K562 (cell line): ENCODE measurements around the gene PLD1. TPM values are rescaled to one million over a fixed set of nuclear protein-coding genes. Genes with fewer than 3 reads are reported as not detected.
A peak's percentile ranks its signal among the peaks of the same experiment; 100 is the strongest.

Experiments
- ARHGAP35 ChIP-seq: fragments of 450-650 bp; IDR thresholded peaks from 2 replicates; pipeline ENCODE4 v1.6.1; 2018; ENCODE audit not compliant: partially characterized antibody
- CBX5 ChIP-seq: IDR thresholded peaks from 2 replicates; pipeline ENCODE4 v1.6.1; 2014; ENCODE audit warnings: low read depth, borderline replicate concordance
- CEBPB ChIP-seq: fragments of 450-650 bp; IDR thresholded peaks from 2 replicates; pipeline ENCODE4 v1.6.1; 2016; ENCODE audit warnings: missing genetic modification characterization, missing compliant biosample characterization
- CREB1 ChIP-seq, 2 experiments: sonication (generic) in 1 of 2; formaldehyde crosslinking in 1 of 2; IDR thresholded peaks; 2 replicates each; pipeline versions ENCODE4 v1.6.1 to v1.8.0; 2012 to 2022; ENCODE audit warnings: inconsistent platforms in 1 of 2, mild to moderate bottlenecking in 1 of 2, missing genetic modification reagents in 1 of 2, moderate library complexity in 1 of 2
- FOSL1 ChIP-seq: fragments of 200-800 bp; sonication (Bioruptor generic); conservative IDR thresholded peaks from 2 replicates; pipeline ENCODE4 v1.6.1; 2016; ENCODE audit warnings: missing genetic modification characterization, missing compliant biosample characterization
- NFXL1 ChIP-seq: fragments of 450-650 bp; formaldehyde crosslinking; IDR thresholded peaks from 2 replicates; pipeline ENCODE4 v1.4.0; 2021; ENCODE audit warnings: mild to moderate bottlenecking
- PHB2 ChIP-seq: fragments of 450-650 bp; IDR thresholded peaks from 2 replicates; pipeline ENCODE4 v1.6.1; 2017; ENCODE audit warnings: low read depth
- POLR2A ChIP-seq: fragments of 450-650 bp; conservative IDR thresholded peaks from 2 replicates; pipeline ENCODE4 v1.6.1; 2016
- POLR2H ChIP-seq: IDR thresholded peaks from 2 replicates; pipeline ENCODE4 v1.6.1; 2016; ENCODE audit warnings: missing genetic modification characterization, low read depth, mild to moderate bottlenecking, control low read depth, missing compliant biosample characterization, moderate library complexity
- PTTG1 ChIP-seq: fragments of 450-650 bp; IDR thresholded peaks from 2 replicates; pipeline ENCODE4 v1.6.1; 2016; ENCODE audit warnings: low read depth, mild to moderate bottlenecking, missing genetic modification characterization, missing compliant biosample characterization
- RBM17 ChIP-seq: fragments of 200-400 bp; formaldehyde crosslinking; IDR thresholded peaks from 2 replicates; pipeline ENCODE4 v1.6.1; 2017; ENCODE audit warnings: low read depth, mild to moderate bottlenecking, low read length, borderline replicate concordance
- SMARCA4 ChIP-seq: fragments of 450-650 bp; IDR thresholded peaks from 2 replicates; pipeline ENCODE4 v1.6.1; 2016
- SRF ChIP-seq, 2 experiments: fragments of 250-450, 450-650 bp in 1 of 2; sonication (Bioruptor Pico) in 1 of 2; sonication (generic) in 1 of 2; formaldehyde crosslinking; IDR thresholded peaks; 2 replicates each; pipeline versions ENCODE4 v1.5.0 to v1.5.1; 2020 to 2022; ENCODE audit warnings: mild to moderate bottlenecking in 1 of 2, missing genetic modification reagents in 1 of 2
- polyA plus RNA-seq, 8 experiments: library from polyadenylated mRNA; depleted of rRNA in 4 of 8; stranded (reverse) in 5 of 8; unstranded in 3 of 8; fragments of >200 nt; fragmentation: Nextera tagmentation in 2 of 8; fragmentation: Illumina TruSeq in 1 of 8; extraction: Ambion mirVana in 2 of 8; extraction: Trizol in 1 of 8; gene quantifications; 2 replicates each; pipeline versions ENCODE4 v1.2.1 to v1.2.3, GENCODE V29; 2011 to 2014; ENCODE audit warnings: inconsistent platforms in 1 of 8, missing spikeins in 1 of 8
- total RNA-seq, 7 experiments: library from RNA; depleted of rRNA in 6 of 7; stranded (reverse); fragments of >200 nt in 6 of 7; fragmentation: Illumina TruSeq in 2 of 7; extraction: Trizol in 2 of 7; gene quantifications; 2 replicates each; pipeline versions ENCODE4 v1.2.1 to v1.2.3, GENCODE V29; 2011 to 2021; ENCODE audit warnings: low replicate concordance in 1 of 7
- TF ChIP-seq, protein P1 (sequence below): fragments of 450-650 bp; IDR thresholded peaks from one replicate; pipeline ENCODE4 v1.6.1; 2018; ENCODE audit warnings: mild to moderate bottlenecking, moderate library complexity; ENCODE audit not compliant: partially characterized antibody
- TF ChIP-seq, protein P2 (sequence below): fragments of 200-800 bp; sonication (Bioruptor generic); IDR thresholded peaks from 2 replicates; pipeline ENCODE4 v1.6.1; 2017; ENCODE audit warnings: missing genetic modification characterization, missing compliant biosample characterization
- TF ChIP-seq, protein P3 (sequence below): fragments of 450-650 bp; IDR thresholded peaks from 2 replicates; pipeline ENCODE4 v1.7.1; 2018; ENCODE audit warnings: mild to moderate bottlenecking, low read depth; ENCODE audit not compliant: partially characterized antibody
- TF ChIP-seq, protein P4 (sequence below): IDR thresholded peaks from 2 replicates; pipeline ENCODE4 v1.6.1; 2012; ENCODE audit warnings: low read depth, low read length, improper control_type of control experiment, borderline replicate concordance
- TF ChIP-seq, protein P5 (sequence below): fragments of 450-650 bp; formaldehyde crosslinking; IDR thresholded peaks from 2 replicates; pipeline ENCODE4 v1.4.0; 2022; ENCODE audit warnings: mild to moderate bottlenecking, moderate library complexity

Gene PLD1
- total and polyA plus RNA-seq, 9 of the 15 experiments (the other 6 are each of a cell fraction or from before 2014, with no cell fraction given) = 8.4 to 26.1 (median 18.6) TPM

DNA sequence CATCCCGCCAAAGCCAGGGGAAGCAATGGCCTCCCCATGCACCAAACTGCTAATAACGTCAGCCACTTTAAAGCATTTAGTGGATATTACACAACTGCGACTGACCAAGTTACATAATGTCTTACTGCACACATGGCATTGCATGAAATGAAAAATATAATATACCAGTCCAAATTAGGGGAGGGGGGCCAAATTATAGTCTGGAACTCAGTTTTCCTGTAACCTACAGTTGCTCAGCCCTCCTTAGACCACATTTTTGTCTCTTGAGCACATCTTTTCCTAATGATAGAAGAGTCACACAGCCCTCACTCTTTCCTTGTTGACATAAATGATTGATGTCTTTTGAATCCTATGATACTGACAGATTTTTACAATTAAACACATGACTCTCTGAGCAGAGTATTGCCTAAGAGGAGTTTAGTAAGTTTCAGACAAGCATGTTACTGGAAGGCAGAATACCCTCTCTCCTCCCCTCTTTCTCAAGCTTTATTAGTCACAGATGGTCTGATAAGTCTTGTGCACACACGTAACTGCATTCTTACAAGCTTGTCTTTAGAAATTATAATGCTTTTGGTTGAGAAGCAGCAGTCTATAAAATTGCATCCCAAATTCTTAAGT, 1.1 kb upstream of the PLD1 start (continued):
- TF ChIP-seq, protein P1, sequence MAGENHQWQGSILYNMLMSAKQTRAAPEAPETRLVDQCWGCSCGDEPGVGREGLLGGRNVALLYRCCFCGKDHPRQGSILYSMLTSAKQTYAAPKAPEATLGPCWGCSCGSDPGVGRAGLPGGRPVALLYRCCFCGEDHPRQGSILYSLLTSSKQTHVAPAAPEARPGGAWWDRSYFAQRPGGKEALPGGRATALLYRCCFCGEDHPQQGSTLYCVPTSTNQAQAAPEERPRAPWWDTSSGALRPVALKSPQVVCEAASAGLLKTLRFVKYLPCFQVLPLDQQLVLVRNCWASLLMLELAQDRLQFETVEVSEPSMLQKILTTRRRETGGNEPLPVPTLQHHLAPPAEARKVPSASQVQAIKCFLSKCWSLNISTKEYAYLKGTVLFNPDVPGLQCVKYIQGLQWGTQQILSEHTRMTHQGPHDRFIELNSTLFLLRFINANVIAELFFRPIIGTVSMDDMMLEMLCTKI = no peak
- TF ChIP-seq, protein P2, sequence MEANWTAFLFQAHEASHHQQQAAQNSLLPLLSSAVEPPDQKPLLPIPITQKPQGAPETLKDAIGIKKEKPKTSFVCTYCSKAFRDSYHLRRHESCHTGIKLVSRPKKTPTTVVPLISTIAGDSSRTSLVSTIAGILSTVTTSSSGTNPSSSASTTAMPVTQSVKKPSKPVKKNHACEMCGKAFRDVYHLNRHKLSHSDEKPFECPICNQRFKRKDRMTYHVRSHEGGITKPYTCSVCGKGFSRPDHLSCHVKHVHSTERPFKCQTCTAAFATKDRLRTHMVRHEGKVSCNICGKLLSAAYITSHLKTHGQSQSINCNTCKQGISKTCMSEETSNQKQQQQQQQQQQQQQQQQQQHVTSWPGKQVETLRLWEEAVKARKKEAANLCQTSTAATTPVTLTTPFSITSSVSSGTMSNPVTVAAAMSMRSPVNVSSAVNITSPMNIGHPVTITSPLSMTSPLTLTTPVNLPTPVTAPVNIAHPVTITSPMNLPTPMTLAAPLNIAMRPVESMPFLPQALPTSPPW (CRISPR knock-in tag) = peak; percentile 60
- TF ChIP-seq SMARCA4 (no peak; the same call in none of the 2 replicates), FOSL1 (tag) (peak; percentile 96), CREB1 (IDR thresholded peaks at IDR 0.05) (no peak), CREB1 (CRISPR knock-in tag; IDR thresholded peaks at IDR 0.05) (peak; percentile 29; the same call in 1 of the 2 replicates), POLR2H (tag) (peak; percentile 41), PTTG1 (tag) (no peak), CEBPB (tag) (peak; percentile 92), RBM17 (no peak), CBX5 (no peak), PHB2 (no peak), SRF (CRISPR knock-in tag; IDR thresholded peaks at IDR 0.05) (no peak), NFXL1 (0 out of 2 replicates have a peak, but pooled peaks have one; percentile 29), ARHGAP35 (no peak), POLR2A (no peak)
- TF ChIP-seq, protein P3, sequence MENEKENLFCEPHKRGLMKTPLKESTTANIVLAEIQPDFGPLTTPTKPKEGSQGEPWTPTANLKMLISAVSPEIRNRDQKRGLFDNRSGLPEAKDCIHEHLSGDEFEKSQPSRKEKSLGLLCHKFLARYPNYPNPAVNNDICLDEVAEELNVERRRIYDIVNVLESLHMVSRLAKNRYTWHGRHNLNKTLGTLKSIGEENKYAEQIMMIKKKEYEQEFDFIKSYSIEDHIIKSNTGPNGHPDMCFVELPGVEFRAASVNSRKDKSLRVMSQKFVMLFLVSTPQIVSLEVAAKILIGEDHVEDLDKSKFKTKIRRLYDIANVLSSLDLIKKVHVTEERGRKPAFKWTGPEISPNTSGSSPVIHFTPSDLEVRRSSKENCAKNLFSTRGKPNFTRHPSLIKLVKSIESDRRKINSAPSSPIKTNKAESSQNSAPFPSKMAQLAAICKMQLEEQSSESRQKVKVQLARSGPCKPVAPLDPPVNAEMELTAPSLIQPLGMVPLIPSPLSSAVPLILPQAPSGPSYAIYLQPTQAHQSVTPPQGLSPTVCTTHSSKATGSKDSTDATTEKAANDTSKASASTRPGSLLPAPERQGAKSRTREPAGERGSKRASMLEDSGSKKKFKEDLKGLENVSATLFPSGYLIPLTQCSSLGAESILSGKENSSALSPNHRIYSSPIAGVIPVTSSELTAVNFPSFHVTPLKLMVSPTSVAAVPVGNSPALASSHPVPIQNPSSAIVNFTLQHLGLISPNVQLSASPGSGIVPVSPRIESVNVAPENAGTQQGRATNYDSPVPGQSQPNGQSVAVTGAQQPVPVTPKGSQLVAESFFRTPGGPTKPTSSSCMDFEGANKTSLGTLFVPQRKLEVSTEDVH = peak; percentile 4
- TF ChIP-seq, protein P4, sequence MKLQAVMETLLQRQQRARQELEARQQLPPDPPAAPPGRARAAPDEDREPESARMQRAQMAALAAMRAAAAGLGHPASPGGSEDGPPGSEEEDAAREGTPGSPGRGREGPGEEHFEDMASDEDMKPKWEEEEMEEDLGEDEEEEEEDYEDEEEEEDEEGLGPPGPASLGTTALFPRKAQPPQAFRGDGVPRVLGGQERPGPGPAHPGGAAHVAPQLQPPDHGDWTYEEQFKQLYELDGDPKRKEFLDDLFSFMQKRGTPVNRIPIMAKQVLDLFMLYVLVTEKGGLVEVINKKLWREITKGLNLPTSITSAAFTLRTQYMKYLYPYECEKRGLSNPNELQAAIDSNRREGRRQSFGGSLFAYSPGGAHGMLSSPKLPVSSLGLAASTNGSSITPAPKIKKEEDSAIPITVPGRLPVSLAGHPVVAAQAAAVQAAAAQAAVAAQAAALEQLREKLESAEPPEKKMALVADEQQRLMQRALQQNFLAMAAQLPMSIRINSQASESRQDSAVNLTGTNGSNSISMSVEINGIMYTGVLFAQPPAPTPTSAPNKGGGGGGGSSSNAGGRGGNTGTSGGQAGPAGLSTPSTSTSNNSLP = 0 out of 2 replicates have a peak, but pooled peaks have one; percentile 36
- TF ChIP-seq, protein P5, sequence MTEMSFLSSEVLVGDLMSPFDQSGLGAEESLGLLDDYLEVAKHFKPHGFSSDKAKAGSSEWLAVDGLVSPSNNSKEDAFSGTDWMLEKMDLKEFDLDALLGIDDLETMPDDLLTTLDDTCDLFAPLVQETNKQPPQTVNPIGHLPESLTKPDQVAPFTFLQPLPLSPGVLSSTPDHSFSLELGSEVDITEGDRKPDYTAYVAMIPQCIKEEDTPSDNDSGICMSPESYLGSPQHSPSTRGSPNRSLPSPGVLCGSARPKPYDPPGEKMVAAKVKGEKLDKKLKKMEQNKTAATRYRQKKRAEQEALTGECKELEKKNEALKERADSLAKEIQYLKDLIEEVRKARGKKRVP (CRISPR knock-in tag) = no peak
